Hematopoietic multipotent progenitor cell treated with erythropoietin and hydrocortisone succinate and interleukin-3 and kit ligand, for 17 days (in vitro differentiated cells): ENCODE results near the gene COL27A1.
A peak's percentile ranks its signal among the peaks of the same experiment; 100 is the strongest.

Experiments used
- DNase-seq: peaks from one replicate; pipeline ENCODE4 v3.0.0-alpha.2; 2015; ENCODE audit warnings: low spot score

The COL27A1 gene

GRCh38 chr9:114155263-114155994 lies at the start of gene COL27A1:
Gene COL27A1, plus strand, starts transcription at chr9:114155537. Its CDS starts 414 bp downstream, at chr9:114155951.
- peak; percentile 13 for DNase-seq

GRCh38 chr9:114107286-114108001 lies 47.9 kb upstream of the COL27A1 start:
- no peak for DNase-seq

- DNase-seq = peak; percentile 13
These were observed 47.1 kb upstream of the COL27A1 start for GRCh38 chr9:114108016-114108833.

DNA sequence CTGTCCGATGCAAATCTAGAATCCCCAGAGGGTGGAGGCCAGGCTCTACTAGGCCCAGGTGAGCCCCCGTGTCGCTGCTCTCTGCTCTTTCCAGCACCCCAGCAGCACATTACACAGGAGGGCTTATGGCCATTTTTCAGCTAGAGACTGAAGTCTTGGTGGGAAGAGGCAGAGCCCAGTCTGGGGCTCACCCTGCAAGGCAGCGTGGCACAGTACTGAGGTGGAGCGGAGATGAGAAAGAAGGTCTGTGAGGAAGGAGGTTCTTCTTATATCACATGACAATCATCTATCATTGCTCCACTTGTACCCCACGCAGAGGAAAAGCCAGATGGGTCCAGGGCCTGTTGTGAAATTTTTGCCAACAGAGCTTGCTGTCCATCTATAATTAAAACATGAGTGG lies 46.2 kb upstream of the COL27A1 start:
- DNase-seq = no peak

- no peak for DNase-seq
These were observed 45.2 kb upstream of the COL27A1 start for GRCh38 chr9:114110180-114110579.

DNA sequence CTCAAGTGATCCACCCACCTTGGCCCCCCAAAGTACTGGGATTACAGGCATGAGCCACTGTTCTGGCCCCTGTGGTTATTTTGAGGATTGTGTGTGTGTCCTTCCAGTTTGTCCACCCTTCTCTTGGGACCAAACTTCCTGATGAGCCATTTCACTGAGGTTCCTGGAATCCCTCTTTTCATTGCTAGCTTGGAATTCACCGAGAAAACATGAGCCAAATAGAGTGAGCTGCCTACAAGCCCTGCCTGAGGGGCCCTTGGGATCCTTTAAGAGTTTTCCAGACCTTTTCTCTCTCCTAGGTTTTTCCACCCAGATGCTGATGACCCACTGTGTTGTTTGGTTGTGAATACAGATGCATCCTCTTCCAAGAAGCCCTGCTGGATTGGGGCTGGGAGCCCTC lies 43.0 kb upstream of the COL27A1 start:
- DNase-seq = no peak

DNA sequence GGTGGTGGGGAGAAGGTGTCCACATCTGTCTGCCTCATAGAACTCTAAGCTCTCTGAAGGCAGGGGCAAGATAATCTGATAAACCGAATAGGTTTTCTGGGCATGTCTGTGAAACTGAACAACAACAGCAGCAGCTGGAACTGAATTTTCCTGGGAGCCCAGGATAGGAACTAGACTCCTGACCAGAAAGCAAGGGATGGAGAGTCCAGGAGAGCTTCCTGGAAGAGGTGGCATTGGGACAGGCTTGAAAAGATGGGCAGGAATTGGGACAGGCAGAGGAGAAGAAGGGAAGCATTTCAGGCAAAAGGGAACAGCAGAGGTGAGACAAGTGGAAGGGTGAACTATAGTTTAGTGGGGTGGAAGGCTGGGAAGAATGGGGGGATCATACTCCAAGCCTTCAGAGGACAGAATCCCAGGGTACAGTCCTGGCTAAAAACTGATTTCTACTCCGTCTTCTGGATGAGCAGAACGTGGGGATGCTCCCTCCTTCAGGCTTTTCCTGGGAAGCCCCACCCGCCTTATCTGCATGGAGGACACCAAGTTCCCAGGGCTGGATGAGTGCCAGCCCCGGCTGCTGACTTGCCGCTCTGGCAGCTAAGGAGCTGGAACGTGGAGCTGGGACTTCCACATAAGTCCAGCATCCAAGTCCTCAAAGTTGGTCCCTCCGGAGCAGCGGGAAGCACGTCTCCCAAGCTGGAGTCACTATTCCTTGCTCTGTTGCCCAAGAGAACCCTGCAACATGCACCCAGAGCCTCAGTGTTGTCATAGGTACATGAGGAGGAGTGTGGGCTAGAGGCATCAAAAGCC lies 42.4 kb upstream of the COL27A1 start:
- DNase-seq = no peak

DNA sequence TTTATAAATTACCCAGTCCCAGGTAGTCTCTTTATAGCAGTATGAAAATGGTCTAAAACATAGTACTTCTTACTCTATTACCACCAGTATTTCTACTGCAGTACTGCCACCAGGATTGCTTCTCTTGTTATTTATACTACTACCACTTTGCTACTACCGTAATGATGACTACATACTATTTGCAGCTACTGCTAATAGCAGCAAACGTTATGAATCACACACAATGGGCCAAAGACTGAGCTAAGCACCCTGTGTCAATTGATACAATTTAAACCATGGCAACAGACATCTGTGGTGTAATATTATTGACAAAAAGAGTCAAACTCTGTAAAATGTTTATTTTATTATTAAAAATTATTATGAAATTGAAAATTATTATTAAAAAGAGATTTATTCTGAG lies 41.0 kb upstream of the COL27A1 start:
- no peak for DNase-seq

- DNase-seq = no peak
These were observed 39.6 kb upstream of the COL27A1 start for GRCh38 chr9:114115654-114116125.

DNA sequence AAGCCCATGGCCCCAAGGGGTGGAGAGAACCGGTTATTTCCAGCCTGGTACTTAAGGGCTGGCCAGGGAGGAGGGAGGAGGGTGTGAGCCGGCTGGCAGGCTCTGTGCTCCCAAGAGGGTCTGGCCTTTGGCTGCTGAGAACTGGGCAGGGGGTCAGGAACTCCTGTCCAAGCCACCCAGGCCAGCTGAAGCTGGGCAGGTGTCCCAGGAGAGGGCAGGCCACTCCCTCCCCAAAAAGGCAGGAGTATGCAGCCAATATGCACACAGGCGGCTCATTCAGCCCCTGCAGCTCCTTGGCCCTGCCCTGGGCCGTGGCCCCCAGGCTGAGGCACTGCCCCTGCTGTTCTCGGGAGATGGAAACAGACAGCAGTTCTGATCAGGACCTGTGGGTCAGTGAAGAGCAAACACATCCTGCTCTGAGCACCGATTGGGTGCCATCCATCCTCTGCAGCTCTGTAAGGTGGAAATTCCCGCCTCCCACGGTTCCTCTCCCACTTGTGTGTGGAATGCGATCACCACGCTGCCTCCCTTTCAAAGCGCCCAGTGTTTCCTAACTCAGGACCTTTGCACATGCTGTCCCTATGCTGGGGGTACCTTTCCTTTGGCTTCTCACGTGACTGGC lies 39.1 kb upstream of the COL27A1 start:
- no peak for DNase-seq

- DNase-seq = no peak
These were observed 37.7 kb upstream of the COL27A1 start for GRCh38 chr9:114117614-114117995.

DNA sequence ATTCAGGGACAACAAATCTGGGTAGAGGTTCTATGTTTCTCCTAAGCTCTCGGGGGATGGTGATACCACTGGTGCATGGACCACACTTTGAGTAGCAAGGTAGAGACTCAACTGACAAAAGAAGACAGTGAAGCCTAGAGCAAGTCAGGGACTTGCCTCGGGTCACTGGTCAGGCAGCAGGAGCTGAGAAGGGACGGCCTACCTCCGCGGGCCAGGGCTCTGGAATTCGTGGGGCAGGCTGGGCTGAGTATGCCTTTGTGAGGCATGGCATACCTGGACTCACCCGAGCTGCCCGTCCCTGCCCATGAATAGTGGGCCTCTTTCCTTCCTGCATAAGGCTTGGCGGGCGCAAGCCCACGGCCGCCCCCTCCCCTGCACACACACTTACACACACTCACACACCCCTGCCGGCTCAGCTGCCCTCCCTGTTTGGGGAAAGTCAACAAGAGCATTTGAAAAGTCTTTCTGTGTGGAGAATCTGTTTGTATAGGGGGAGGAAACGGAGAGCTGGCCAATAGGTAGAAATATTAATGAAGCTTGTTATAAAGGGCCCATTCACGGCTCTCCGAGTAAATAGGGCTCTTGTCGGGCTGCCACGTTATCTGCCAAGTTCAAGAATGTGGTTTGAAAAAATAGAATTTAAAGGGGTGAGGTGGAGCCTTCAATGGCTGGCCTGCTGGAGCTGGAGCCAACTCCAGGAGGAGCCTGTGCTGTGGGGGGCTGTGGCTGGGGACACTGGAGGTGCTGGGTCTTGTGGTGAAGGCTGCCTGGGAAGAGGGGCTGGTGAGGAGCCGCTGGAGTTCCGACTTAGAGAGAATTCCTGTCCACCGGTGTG lies 37.1 kb upstream of the COL27A1 start:
- DNase-seq = no peak

DNA sequence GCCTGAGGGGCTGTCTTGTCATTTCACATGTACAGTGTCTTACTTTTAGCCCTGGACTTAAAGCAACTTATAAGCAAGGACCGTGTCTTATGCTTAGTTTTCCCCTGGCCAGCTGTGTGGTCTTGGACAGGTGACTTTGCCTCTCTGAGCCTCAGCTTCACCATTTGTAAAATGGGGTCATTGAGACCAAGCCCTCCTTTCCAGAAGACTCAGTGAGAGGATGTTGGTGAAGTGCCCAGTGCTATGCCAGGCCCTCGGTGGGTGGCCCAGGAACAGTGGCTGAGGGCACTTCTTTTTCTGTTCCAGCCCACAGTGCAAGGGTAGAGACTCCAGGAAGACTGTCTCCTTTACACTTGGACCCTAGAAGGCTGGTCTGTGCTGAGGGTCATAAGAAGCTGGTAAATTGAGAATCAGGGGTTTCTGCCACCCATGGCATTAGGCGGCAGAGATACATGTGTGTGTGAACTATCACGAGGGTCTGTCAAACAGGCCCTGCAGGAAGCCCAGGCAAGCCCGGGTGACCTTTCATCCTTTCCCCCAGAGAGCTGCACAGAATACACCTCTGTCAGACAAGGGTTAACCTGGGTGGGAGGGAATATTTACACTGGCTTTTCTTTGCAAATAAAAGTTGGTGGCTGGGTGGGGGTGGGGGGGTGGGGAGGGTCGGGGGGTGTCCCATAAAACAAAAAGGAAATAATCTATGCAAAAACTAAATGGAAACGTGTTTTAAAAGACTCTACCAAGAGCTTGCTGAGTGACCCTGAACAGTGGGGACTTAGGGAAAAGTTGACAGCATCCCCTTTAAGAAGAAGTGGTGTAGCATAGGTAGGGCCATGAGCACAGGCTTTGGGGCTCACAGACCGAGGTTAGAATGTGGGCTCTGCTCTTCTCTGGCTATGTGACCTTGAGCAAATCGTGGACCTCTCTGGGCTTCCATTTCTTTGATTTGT lies 35.8 kb upstream of the COL27A1 start:
- no peak for DNase-seq

DNA sequence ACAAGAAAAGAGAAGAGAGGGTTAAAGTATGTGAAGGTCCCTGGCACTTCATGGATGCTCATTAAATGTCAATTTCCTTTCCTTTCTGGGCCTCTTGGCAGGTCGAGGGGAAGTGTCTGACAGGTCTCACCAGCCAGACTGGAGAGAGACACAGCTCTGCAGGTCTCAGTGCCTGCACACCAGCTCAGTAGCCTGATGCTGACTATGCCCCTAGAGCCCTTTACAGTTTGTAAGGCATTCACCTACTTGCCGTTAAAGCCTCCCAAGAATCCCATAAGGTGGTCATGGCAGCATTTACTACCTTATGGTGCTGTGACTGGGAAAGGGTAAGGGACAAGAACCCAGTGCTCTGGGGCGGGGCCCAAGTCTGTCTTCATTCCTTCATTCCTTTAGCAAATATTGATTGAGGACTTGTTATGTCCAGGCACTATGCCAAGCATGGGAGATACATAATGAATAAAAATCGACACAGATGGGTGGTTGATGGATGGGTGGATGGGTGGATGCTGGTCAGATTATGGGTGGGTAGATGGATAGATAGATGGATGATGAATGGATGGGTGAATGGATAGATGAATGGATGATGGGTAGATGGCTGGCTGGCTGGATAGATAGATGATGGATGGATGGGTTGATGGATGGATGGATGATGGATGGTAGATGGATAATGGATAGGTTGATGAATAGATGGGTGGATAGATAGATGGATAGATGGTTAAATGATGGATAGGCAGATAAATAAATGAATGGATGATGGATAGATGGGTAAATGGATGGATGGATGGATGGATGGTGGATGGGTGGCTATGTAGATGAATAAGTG lies 34.9 kb upstream of the COL27A1 start:
- no peak for DNase-seq

- no peak for DNase-seq
These were observed 33.9 kb upstream of the COL27A1 start for GRCh38 chr9:114121227-114122135.

GRCh38 chr9:114122136-114123027 lies 33.0 kb upstream of the COL27A1 start:
- no peak for DNase-seq
